Pons (tissue), 1 donor: ENCODE data around the gene ELAVL4.
A peak's percentile ranks its signal among the peaks of the same experiment; 100 is the strongest.

ENCODE experiments used
- DNase-seq: peaks from one replicate; pipeline ENCODE4 v3.0.0-alpha.2; 2016; ENCODE audit warnings: low spot score

ELAVL4 gene

DNA sequence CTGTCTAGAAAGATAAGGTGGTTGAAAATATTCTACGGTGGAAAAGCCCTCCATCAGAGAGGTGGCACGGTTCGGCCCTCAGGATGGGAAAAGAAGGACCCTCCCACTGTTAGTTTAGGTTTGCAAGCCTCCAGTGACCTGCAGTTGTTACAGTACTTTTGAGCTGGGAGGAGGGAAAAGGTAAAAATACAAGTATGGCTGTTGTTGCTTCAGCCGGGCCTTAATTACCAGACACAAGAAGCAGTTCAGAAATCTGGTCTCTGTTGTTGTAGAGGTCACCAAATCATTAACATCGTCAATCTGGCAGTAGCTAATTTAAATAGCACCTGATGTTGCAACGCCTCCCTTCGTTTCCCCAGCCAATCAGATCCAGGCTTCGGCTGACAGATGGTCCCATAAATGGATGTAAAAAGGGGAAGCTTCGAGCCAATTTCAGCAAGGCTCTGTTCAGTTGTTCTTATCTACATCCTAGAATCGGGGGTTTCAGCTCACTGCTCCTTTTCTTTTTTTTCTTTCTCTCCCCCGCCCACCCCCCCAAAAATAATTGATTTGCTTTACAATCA, at the start of gene ELAVL4:
TSS of gene ELAVL4 (plus strand) at position 424 of the 563 bp plus-strand sequence. CDS start 270 bp downstream, outside the sequence.
- DNase-seq = peak; percentile 82

DNA sequence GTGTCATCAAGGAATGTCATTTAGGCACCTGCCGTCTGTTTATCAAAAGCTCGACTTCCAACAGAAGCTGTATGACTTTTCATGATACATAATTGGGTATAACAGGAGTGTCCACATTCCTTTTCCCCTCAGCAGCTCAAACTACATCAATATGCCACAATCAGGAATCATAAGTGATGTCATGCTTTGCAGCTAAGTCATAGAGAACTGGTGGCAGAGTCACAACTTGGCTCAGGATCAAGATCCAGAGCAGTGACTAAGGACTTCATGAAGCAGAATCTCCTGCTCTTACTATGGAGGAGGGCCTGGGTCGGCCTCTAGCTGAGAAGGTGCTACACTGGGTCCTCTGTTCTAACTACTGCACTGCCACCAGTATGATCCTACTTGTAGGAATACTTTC, 48.4 kb upstream of the ELAVL4 start:
- DNase-seq = no peak

DNA sequence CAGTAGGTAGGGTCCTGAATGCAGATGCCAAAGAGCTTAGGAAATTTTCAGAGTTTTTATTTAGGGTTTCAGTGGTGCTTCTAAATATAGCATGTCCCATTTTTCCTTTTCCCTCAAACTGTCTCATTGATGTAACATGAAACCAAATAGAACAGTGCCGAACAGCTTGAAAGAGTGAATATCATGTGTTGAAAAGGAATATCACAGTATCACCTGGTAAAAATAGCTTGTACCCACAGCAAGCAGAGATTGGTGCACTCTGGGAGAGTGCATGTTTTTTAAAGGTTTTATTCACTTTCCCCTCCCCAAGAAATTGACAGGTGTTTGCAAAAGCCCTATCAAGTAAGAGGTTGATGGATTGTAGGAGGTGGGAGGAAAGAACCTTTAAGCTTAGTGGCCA, 41.9 kb upstream of the ELAVL4 start:
- no peak for DNase-seq

GRCh38 chr1:50074931-50075330, 33.8 kb upstream of the ELAVL4 start:
- DNase-seq = no peak

- DNase-seq = no peak
Observed at GRCh38 chr1:50077273-50077672, 31.4 kb upstream of the ELAVL4 start.

GRCh38 chr1:50080904-50081586, 27.7 kb upstream of the ELAVL4 start:
- DNase-seq = peak; percentile 36

DNA sequence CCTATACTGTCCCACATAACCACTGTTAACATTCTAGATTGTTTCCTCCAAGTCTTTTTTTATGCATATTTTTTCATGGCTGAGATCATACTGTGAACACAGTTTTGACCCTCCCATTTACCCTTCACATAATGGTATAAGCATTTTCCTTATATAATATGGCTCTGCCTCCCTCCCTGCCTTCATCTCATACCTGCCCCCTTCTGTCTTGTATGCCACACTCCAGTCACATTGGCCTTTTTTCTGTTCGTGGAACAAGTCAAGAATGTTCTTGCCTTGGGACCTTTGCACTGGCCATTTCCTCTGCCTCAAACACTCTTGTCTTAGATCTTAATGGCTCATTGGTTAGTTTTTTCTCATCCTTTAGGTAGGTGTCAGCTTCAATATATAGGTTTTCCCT, 24.3 kb upstream of the ELAVL4 start:
- DNase-seq = no peak

DNA sequence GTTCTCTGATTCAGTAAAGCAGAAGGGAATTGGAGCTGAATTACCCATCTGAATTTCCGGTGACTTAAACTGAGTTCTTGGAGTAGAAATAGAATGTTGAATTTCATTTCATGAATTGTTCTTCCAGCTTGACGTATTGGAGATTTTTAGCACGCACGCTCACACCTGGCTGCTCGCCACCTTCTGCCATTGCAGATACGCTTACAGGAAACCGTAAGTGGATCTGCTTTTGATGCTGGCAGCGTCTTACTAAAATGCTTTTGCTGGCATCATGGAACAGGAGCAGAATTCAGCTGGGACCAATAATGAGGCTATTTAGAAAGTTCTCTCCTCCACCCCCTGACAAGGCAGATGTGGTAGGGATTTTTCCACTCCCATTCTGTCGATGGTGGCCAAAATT, 17.7 kb upstream of the ELAVL4 start:
- DNase-seq = no peak

- DNase-seq = peak; percentile 66
Observed at GRCh38 chr1:50095716-50096115, 13.0 kb upstream of the ELAVL4 start.

- peak; percentile 78 for DNase-seq
Observed at GRCh38 chr1:50097021-50097679, 11.6 kb upstream of the ELAVL4 start.

- DNase-seq = no peak
Observed at GRCh38 chr1:50097791-50098190, 10.9 kb upstream of the ELAVL4 start.

GRCh38 chr1:50098591-50099021, 10.1 kb upstream of the ELAVL4 start:
- no peak for DNase-seq

GRCh38 chr1:50099654-50100053, 9.1 kb upstream of the ELAVL4 start:
- no peak for DNase-seq

DNA sequence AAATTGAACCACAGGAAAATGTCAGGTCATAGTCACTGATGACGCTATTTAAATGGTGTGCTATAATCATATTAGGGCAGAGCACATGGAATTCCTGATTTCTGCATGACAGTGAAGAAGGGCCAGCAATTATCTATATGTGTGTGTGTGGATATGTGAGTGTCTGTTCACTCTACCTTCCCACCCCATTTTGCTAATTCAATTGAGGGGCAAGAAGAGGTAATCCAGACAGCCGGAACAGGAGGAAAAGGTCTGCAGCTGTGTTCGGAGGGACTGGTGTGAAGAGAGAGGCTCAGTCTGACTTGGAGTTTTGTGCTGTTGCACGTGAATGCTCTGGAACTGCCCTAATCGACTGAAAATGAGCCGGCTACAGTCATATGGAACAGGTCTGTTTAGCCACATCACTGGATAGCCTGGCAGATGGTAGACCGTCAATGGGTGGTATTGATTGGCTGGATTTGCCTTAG, 5.1 kb upstream of the ELAVL4 start:
- DNase-seq = no peak

- no peak for DNase-seq
Observed at GRCh38 chr1:50105433-50105832, 3.3 kb upstream of the ELAVL4 start.

DNA sequence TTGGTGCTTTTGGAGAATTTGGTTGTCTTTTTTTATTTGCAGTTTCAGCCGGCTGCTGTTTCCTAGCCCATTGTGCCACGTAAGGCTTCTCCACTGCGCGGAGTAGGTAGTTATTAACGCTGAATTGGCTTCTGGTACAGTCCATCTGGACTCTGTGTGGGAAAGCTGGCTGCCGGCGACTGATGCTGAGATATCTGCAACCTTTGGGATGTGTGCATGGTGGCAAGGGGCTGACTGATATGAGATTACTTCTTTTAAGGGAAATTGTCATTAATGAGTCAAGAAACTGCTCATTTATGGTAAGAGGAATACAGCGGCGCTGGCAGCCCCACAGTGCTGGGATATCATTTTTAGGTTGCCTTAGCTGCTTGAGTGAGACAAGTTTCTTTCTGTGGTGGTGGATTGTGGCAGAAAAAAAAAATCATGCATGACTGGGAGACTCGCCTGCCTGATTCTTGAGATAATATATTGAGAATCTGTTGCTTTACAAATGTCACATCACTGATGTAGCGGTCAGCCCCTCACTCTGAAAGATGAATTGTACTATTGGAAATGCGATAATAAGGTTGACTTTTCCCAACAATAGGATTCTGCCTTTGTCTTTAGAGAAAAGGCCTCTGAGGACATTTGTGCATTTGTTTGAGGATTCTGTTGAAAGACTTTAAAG, 2.5 kb upstream of the ELAVL4 start:
- no peak for DNase-seq

DNA sequence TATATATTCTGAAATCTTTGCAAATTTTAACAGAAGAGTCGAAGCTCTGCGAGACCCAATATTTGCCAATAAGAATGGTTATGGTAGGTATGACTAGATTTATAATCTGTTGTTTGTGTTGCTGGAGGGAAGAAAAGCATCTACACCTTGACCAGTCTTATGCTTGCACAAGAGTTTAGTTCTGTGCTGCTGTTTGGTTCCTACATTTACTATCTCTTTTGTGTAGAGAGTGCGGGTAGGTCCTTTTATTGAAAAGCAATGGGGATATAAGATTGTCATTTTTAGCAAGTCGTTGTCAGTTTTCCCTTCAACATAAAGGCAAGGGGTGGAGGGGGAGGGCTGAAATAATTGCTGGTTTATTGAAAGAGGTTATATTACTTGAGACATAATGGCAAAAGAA, 396 bp downstream of the ELAVL4 start:
- DNase-seq = no peak

GRCh38 chr1:50109647-50110075, 941 bp downstream of the ELAVL4 start:
- DNase-seq = peak; percentile 72

DNA sequence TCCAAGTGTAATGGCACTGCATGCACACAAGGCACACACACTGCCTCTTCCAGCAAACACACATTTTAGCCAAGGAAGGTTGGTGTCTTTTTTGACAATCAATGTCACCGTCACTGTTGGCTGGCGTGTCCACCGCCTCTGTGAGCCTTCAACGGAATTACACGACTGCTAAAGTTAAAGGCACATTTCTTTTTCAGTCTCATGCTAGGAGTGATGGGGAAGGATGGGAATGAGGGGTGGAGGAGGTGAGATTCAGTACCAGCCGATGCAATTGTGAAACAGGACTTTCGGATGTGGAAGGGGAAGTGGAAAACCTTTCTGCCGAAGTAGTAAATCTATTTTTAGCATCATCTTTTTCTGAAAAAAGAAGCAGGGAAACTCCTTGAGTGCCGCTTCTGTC, 1.4 kb downstream of the ELAVL4 start:
- peak; percentile 65 for DNase-seq

GRCh38 chr1:50110656-50111055, 1.9 kb downstream of the ELAVL4 start:
- DNase-seq = peak; percentile 46

GRCh38 chr1:50111503-50111902, 2.8 kb downstream of the ELAVL4 start:
- DNase-seq = no peak

GRCh38 chr1:50112193-50112592, 3.5 kb downstream of the ELAVL4 start:
- no peak for DNase-seq

DNA sequence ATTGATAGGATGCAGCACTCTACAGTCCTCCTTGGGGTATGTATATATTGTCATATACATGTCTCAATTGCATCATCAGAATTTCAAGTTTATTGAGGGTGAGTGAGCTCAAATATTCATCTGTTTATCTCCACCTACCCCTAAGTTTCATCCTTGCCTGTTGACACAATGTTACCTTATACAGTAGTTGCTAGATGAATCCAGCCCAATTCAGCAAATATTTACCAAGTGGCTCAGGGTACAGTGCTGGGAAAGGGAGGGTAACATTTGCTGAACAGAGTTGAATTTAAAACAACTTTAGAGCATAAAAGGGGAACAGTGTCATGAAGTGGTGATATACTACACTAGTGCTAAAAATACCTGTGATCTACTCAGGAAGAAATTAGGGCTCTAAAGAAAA, 14.4 kb downstream of the ELAVL4 start:
- no peak for DNase-seq
